ENCODE results near the gene SHISA3.
"Not testable (repeated sequence)": the region's sequence is repeated elsewhere in the genome, so short reads cannot be mapped to it uniquely, and the experiment has no call there.

Gene SHISA3

DNA sequence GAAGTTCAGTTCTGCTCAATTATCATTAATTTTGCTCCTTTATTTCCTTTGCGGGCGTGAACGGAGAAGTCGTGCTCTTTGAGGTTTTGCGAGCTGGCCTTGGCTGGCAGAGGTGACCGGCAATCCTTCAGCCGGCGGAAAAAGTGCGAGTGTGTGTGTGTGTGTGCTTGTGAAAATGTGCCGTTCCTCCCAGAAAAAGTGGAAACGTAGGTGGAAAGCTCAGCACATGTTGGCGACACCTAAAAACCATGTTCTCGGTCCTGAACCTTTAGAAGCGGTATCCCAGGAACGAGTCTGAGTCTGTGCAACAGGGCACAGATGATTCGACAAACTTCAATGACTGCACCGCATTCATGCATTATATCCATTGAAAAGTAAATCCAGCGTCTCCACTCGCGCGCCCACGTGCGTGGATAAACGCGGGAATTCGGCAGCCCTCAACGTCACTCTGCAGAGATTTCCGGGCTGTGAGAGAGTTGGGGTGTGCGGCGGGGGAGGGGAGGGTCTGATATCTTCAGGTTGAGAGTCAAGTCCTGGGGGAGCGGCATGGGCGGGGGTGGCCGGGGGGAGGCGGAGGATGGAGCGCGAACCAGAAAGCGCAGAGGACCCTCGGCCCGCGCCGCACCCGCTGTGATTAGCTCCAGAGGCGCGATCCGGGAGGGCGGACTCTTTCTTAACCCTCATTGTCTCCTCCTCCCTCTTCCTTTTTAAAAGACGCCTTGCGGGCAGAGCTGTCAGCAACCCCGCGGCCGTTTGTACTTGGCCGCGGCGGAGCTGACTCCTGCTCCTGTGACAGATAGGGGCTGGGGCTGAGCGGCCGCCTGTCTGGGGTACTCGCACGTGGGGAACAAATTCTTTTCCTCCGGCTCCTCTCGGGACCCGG, at the start of gene SHISA3:
Gene SHISA3 (plus strand): TSS at position 737 of the 883 bp plus-strand sequence. CDS start 569 bp downstream, outside the sequence.
- no peak for DNase-seq (ENCODE audit: low spot score)

- no peak for DNase-seq (ENCODE audit: low spot score)
These were observed 49.0 kb upstream of the SHISA3 start for GRCh38 chr4:42348247-42348646.

GRCh38 chr4:42348692-42349091, 48.6 kb upstream of the SHISA3 start:
- DNase-seq (ENCODE audit: low spot score), result no peak

DNA sequence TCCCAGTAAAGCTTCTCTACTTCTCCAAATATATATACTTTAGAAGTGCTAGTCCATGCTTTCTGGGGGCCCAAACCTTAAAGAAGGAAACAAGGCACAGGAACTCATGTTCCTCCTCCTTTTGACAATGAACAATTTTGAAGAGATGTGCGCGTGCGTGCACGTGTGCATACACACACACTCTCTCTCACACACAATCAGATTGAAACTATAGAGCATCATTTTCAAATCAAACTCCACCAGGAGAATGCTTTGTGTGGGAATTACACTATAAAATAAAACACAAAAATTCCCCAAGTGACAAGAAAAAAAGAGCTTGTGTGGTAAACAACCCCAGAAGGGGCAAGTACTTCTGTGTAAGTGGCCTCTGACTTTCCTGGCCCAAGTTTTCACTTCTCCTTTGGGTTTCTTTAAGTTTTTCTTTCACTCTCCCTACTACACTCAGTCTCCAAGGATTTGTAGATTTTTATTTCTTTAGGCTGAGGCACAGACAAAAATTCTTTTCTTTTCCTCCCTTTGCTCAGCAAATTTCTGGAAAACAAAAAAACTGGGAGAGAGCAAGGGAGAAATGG, 46.6 kb upstream of the SHISA3 start:
- DNase-seq (ENCODE audit: low spot score), result no peak

DNA sequence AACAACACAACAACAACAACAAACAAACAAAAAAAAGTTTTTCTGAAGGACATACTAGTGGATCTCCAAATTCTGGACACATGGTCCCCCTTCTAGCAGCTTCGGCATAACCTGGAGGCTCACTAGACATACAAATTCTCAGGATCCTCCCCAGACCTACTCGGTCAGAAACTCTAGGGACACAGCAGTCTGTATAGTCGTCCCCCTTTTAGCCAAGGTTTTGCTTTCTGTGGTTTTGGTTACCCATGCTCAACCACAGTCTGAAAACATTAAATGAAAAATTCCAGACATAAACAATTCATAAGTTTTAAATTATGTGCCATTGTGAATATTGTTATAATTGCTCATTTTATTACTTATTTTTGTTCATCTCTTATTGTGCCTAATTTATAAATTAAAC, 45.2 kb upstream of the SHISA3 start:
- no peak for DNase-seq (ENCODE audit: low spot score)

DNA sequence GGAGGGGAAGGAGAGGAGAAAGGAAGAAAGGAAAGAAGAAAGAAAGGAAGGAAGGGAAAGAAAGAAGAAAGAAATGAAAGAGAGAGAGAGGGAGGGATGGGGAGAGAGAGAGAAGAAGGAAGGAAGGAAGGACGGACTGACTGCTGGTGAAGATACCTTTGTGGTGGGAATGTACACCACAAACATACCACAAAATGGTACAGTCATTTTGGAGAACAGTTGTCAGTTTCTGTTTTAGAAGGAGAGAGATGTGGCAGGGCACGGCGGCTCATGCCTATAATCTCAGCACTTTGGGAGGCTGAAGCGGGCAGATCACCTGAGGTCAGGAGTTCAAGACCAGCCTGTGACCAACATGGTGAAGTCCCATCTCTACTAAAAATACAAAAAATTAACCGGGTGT, 40.0 kb upstream of the SHISA3 start:
- no peak for DNase-seq (ENCODE audit: low spot score)

DNA sequence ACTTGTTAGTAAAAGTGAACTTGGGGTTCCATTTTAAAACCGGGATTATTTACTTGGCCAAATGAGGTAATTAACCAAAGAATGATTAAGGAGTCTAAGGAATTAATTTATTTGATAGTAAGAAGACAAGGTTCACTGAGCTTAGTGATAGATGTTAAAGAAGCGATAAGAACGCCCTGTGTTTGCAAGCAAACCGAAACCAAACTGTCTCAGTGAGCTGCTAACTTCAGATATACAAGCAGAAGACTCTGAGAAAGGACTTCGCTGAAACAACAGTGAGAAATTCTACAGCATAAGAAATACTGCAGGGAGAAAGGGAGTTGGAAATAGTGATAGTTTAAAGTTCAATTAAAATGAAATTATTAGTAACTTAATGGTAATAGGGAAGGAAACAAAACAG, 37.6 kb upstream of the SHISA3 start:
- DNase-seq (ENCODE audit: low spot score), result no peak

DNA sequence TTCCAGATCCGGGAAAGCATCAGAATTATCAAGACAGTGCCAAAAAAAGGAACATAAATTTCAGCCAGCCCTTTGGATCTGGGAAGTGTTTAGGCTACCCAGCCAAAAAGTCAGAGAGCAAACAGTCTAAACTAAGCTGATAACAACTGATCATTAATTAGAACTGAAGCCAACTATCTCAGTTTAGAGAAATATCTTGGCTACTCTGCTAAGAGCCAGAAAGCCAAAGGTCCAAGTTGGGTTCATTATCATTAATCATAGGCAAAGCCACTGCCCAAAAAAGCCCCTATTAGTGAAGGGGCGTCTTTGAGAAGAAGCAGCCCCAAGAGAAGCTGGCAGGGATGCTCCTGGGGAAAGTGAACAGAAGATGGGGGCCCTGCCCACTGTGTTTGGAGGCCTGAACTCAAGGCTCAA, 37.0 kb upstream of the SHISA3 start:
- DNase-seq (ENCODE audit: low spot score), result no peak

- DNase-seq (ENCODE audit: low spot score), result no peak
These were observed 35.8 kb upstream of the SHISA3 start for GRCh38 chr4:42361456-42361855.

DNA sequence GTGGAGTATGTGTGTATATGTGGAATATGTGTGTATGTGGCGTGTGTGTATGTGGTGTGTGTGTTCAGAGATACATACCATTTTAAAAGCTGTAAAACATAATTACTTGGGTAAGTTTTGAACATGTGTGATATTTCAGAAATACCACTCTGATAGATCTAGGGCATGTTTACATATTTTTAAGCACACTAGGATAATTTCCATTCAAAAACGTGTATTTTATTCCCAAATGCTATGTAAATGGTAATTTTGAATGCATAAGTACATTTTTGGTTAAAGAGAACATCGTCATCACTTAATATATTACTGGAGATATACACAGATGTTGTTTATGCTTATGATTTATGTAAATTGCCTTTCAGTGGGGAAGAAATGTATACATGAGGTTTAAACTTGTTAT, 34.7 kb upstream of the SHISA3 start:
- no peak for DNase-seq (ENCODE audit: low spot score)

DNA sequence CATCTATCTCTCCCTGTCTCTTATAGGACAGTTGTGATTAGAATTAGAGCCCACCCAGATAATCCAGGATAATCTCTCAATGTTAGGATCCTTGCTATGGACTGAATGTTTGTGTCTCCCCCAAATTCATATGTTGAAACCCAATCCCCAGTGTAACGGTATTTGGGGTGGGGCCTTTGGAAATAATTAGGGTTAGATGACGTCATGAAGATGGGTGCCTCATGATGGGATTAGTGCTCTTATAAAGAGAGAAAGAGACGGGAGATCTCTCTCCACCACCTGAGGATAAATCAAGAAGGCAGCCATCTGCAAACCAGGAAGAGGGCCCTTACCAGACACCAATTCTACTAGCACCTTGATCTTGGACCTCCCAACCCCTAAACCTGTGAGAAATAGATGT, 33.7 kb upstream of the SHISA3 start:
- no peak for DNase-seq (ENCODE audit: low spot score)

DNA sequence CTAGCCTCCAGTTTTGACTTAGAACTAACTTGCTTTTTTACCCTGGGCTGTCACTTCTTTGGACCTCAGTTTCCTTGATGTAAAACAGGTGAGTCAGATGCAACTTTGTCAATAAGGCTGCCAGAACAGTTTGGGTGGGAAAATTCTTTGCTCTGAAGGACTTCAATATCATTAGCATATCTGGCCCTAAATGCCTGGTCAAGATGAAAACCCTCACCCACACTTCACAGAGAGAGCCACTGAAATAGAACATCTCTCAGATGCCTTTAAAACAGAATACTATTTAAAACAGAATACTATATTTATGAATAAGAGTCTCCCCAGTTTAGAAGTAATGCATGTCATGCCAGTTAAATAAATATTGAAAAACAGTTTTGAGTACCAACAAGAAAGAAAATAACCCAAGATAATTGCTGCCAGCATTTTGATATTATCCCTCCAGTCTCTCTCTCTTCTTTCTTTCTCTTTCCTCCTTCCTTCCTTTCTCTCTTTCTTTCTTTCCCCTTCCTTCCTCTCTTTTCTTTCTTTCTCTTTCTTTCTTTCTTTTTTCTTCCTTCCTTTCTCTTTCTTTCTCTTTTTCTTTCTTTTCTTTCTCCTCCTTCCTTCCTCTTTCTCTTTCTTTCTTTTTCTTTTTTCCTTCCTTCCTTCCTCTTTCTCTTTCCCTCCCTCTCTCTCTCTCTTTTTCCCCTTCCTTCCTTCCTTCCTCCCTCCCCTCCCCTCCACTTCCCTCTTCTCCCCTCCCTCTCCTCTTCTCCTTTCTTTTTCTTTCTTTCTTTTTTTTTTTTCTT, 32.8 kb upstream of the SHISA3 start:
- no peak for DNase-seq (ENCODE audit: low spot score)

DNA sequence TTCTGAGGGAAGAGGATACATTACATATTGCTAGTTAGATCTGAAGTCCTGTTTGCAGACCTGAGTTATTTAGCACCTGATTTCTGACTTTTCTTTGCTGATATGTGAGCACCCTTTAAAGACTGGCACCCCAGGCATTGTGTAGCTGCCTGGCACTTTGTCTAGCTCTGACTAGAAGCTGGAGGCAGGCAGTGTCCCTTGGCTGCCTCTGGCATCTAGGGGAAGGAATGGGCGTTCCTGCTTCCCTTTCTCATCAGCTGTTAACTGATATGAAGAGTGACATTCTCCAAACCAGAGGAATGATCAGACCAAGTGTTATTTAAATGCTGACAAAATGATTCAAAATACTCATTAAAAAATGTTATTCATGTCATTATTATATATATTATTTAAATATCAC, 30.3 kb upstream of the SHISA3 start:
- DNase-seq (ENCODE audit: low spot score), result no peak

DNA sequence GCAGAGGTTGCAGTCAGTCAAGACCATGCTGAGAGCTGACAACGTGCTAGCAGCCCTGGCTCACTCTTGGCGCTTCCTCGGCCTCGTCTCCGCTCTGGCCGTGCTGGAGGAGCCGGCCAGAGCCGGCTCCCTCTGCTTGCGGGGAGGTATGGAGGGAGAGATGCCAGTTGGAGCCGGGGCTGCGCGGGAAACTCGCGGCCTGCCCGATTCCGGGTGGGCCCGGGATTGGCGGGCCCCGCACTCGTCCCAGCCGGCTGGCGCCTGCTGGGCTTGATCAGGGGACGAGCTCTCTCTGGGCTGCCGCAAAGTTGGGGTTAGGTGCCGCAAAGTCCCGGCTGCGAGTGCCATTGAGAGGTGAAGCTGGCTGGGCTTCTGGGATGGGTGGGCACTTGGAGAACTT, 27.8 kb upstream of the SHISA3 start:
- DNase-seq (ENCODE audit: low spot score), result no peak

- no peak for DNase-seq (ENCODE audit: low spot score)
These were observed 25.7 kb upstream of the SHISA3 start for GRCh38 chr4:42371305-42372252.

GRCh38 chr4:42372303-42372702, 25.0 kb upstream of the SHISA3 start:
- not testable (repeated sequence) for DNase-seq (ENCODE audit: low spot score)

DNA sequence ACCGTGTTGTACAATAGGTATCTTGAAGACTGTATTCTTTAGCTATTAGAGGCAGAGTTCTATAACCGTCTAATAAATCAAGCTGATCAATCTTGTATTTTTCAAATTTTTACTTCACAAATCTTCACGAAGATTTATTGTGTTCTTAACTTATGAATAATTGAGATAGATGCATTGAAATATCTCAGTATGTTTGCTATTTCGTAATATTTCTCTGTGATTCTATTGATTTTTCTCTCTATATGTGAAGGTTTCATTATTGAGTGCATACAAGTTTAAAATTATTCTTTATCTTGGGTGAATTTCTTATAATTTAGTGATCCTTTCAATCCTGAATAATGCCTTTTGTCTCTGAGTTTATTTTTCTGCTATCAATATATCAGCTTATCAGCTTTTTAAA, 19.8 kb upstream of the SHISA3 start:
- DNase-seq (ENCODE audit: low spot score), result no peak

DNA sequence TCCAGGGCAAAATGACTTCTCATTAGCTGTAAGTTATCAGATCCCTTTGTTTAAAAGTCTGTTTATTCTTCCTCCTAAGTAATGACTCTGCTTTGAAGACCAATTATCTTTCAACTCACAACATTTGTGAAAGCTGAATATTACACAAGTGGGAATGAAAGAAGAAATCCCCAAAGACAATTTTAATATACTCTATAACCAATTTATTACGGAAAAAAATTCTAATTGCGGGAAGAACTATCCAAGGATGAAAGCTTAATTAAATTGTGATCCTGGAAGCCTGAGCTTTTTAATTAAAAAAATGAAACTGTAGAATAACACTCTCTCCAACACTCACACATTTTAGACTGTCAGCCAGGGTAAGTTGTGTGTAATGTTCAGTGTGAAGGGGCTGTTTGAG, 15.6 kb upstream of the SHISA3 start:
- no peak for DNase-seq (ENCODE audit: low spot score)

- no peak for DNase-seq (ENCODE audit: low spot score)
These were observed 11.8 kb upstream of the SHISA3 start for GRCh38 chr4:42385516-42385915.

GRCh38 chr4:42390622-42391354, 6.5 kb upstream of the SHISA3 start:
- DNase-seq (ENCODE audit: low spot score), result no peak

DNA sequence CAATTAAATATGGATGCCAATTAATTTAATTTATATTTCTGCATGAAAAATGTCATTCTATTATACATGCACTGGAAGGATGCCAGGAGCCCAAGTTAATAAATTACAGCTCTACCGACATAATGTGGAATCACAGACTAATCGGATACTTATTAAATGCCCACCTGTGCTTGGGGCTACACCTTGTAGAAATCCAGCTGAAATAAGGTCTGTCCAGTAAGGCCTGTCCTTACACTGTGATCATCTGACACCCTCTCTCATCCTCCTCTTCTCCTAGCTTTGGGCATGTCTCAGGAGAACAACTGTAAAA, 6.0 kb upstream of the SHISA3 start:
- DNase-seq (ENCODE audit: low spot score), result no peak

Measured in hematopoietic multipotent progenitor cell treated with erythropoietin and hydrocortisone succinate and interleukin-3 and kit ligand, for 15 days (in vitro differentiated cells).